Mesendoderm (in vitro differentiated cells): ENCODE data around the gene ATP5F1B. TPM values are rescaled to one million over a fixed set of nuclear protein-coding genes. Genes with fewer than 3 reads are reported as not detected.
A peak's percentile ranks its signal among the peaks of the same experiment; 100 is the strongest.

Experiments used
- DNase-seq: peaks from one replicate; pipeline ENCODE4 v3.0.0; 2013
- H2AK5ac ChIP-seq: 2 replicates; pipeline ENCODE4 v1.6.1; 2013; ENCODE audit warnings: low read length, inconsistent platforms
- H2BK120ac ChIP-seq: 2 replicates; pipeline ENCODE4 v1.6.1; 2013; ENCODE audit warnings: low read depth, mild to moderate bottlenecking, low read length, moderate library complexity, mixed read lengths
- H2BK15ac ChIP-seq: replicated peaks from 2 replicates; pipeline ENCODE4 v1.6.1; 2013; ENCODE audit warnings: low read depth, mild to moderate bottlenecking, moderate library complexity
- H2BK5ac ChIP-seq: 2 replicates; pipeline ENCODE4 v1.6.1; 2013; ENCODE audit warnings: low read length, inconsistent platforms
- H3K18ac ChIP-seq: 2 replicates; pipeline ENCODE4 v1.6.1; 2013; ENCODE audit warnings: mild to moderate bottlenecking, low read length, mixed read lengths
- H3K23ac ChIP-seq: one replicate; pipeline ENCODE4 v1.6.1; 2013; ENCODE audit warnings: low read length
- H3K27ac ChIP-seq: 2 replicates; pipeline ENCODE4 v1.5.1; 2013; ENCODE audit warnings: low read depth, mild to moderate bottlenecking, inconsistent platforms, low read length, moderate library complexity
- H3K27me3 ChIP-seq: 2 replicates; pipeline ENCODE4 v1.6.1; 2013; ENCODE audit warnings: low read length, control low read depth, mild to moderate bottlenecking, inconsistent platforms; ENCODE audit not compliant: insufficient read depth, poor library complexity
- H3K36me3 ChIP-seq: 2 replicates; pipeline ENCODE4 v1.6.1; 2013; ENCODE audit warnings: low read length, inconsistent platforms; ENCODE audit not compliant: control insufficient read depth, insufficient read depth
- H3K4ac ChIP-seq: one replicate; pipeline ENCODE4 v1.6.1; 2013; ENCODE audit warnings: low read depth, mild to moderate bottlenecking, low read length, moderate library complexity
- H3K4me1 ChIP-seq: 2 replicates; pipeline ENCODE4 v1.6.1; 2013; ENCODE audit warnings: low read depth, low read length, inconsistent platforms; ENCODE audit not compliant: control insufficient read depth
- H3K4me2 ChIP-seq: 2 replicates; pipeline ENCODE4 v1.6.1; 2013; ENCODE audit warnings: low read length
- H3K4me3 ChIP-seq: 2 replicates; pipeline ENCODE4 v1.5.1; 2013; ENCODE audit warnings: mild to moderate bottlenecking, low read length
- H3K56ac ChIP-seq: one replicate; pipeline ENCODE4 v1.6.1; 2013; ENCODE audit warnings: low read length
- H3K79me1 ChIP-seq: 2 replicates; pipeline ENCODE4 v1.6.1; 2013; ENCODE audit warnings: low read length, inconsistent platforms
- H3K79me2 ChIP-seq: 2 replicates; pipeline ENCODE4 v1.6.1; 2013; ENCODE audit warnings: mild to moderate bottlenecking, low read length; ENCODE audit not compliant: control insufficient read depth, insufficient read depth
- H3K9ac ChIP-seq: 2 replicates; pipeline ENCODE4 v1.6.1; 2013; ENCODE audit warnings: low read length, inconsistent platforms
- H4K5ac ChIP-seq: one replicate; pipeline ENCODE4 v1.6.1; 2013; ENCODE audit warnings: low read length
- H4K8ac ChIP-seq: one replicate; pipeline ENCODE4 v1.6.1; 2013; ENCODE audit warnings: low read depth, mild to moderate bottlenecking, control low read depth, low read length, moderate library complexity
- WGBS: extraction: QIAGEN DNeasy Blood & Tissue Kit; methylation state at CpG from one replicate; pipeline ENCODE4 v1.1.7; 2013; ENCODE audit warnings: low lambda C conversion rate, missing lambda C conversion rate; ENCODE audit not compliant: insufficient coverage; ENCODE audit errors: extremely low coverage; 5-methylcytosine and 5-hydroxymethylcytosine counted together
- polyA plus RNA-seq, 2 experiments: library from polyadenylated mRNA; stranded (reverse); fragments of 200-250 nt; gene quantifications; one replicate each; pipeline ENCODE4 v1.2.3, GENCODE V29; 2013

ATP5F1B gene
- 707 TPM for polyA plus RNA-seq (2013, experiment 1 of 2)
- polyA plus RNA-seq (2013, experiment 2 of 2): 706 TPM

- H3K4me1 ChIP-seq: peaks cover 2% of the 10 kb centered on the region
- H3K36me3 ChIP-seq: peaks cover 10% of the 10 kb centered on the region
- no peak within 1 kb of the TSS for H3K23ac ChIP-seq
- WGBS: no CpG with 5 or more reads among the region's 39 CpGs
- peak within 1 kb of the TSS; percentile 96 for H3K56ac ChIP-seq
- H2AK5ac ChIP-seq: peak within 1 kb of the TSS; percentile 20
- peaks cover 27% of the 10 kb centered on the region for H3K79me2 ChIP-seq
- H2BK15ac ChIP-seq: no peak within 1 kb of the TSS
- H3K4ac ChIP-seq: peak within 1 kb of the TSS; percentile 92
- H3K4me2 ChIP-seq: peak within 1 kb of the TSS; percentile 93
- H3K4me3 ChIP-seq: peak within 1 kb of the TSS; percentile 95
- H4K5ac ChIP-seq: no peak within 1 kb of the TSS
- H2BK120ac ChIP-seq: no peak within 1 kb of the TSS
- DNase-seq: peak; percentile 100
- no peak within 1 kb of the TSS for H4K8ac ChIP-seq
- H2BK5ac ChIP-seq: peak within 1 kb of the TSS; percentile 48
- H3K27me3 ChIP-seq: no peaks in the 10 kb centered on the region
- peaks cover 9% of the 10 kb centered on the region for H3K79me1 ChIP-seq
- H3K18ac ChIP-seq: peak within 1 kb of the TSS; percentile 78
- H3K9ac ChIP-seq: peak within 1 kb of the TSS; percentile 97
- H3K27ac ChIP-seq: peak within 1 kb of the TSS; percentile 49
Observed at GRCh38 chr12:56645717-56646446, at the start of gene ATP5F1B. Gene ATP5F1B (minus strand): TSS chr12:56645984. CDS start chr12:56645963, 21 bp downstream.

DNA sequence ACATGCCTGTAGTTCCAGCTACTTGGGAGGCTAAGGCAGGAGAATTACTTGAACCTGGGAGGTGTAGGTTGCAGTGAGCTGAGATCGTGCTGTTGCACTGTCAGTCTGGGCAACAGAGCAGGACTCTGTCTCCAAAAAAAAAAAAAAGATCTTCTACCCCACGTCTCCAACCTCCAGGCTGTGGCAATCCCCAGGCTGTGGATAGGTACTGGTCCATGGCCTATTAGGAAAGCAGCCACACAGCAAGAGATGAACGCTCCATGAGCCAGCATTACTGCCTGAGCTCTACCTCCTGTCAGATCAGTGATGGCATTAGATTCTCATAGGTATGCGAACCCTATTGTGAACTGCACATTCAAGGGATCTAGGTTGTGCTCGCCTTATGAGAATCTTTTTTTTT, 48.4 kb upstream of the ATP5F1B start:
- Histone ChIP-seq H3K36me3 (no peaks in the 10 kb centered on the region), H3K27me3 (no peaks in the 10 kb centered on the region), H3K4me1 (no peaks in the 10 kb centered on the region), H2BK15ac (no peak overlapping the region), H3K56ac (no peak overlapping the region), H3K9ac (no peak overlapping the region), H4K5ac (no peak overlapping the region), H3K4me3 (no peak overlapping the region), H2BK5ac (no peak overlapping the region), H2BK120ac (no peak overlapping the region), H3K4me2 (no peak overlapping the region), H3K27ac (no peak overlapping the region), H3K79me1 (no peaks in the 10 kb centered on the region), H3K23ac (no peak overlapping the region), H2AK5ac (no peak overlapping the region), H3K4ac (no peak overlapping the region), H3K79me2 (no peaks in the 10 kb centered on the region), H3K18ac (no peak overlapping the region), H4K8ac (no peak overlapping the region)
- no CpG with 5 or more reads among the region's 5 CpGs for WGBS
- DNase-seq: no peak

DNA sequence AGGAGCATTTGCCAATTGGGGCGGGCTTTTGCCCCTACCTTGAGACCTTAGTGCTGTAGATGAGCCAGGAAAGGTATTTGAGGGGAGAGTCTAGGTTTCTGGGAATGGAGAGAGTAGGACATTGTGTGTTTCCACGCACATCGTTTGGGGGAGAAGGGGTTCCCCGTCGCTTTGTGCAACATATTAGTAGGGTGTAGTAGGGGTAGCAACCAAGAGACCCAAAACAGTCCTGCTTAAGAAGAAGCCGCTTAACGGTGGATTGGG, 43.0 kb upstream of the ATP5F1B start:
- Histone ChIP-seq H3K4me2 (peak overlapping the region; percentile 70), H2BK15ac (no peak overlapping the region), H3K9ac (peak overlapping the region; percentile 91), H3K27ac (peak overlapping the region; percentile 94), H3K56ac (peak overlapping the region; percentile 93), H3K36me3 (no peaks in the 10 kb centered on the region), H2AK5ac (peak overlapping the region; percentile 35), H2BK5ac (peak overlapping the region; percentile 14), H4K5ac (peak overlapping the region; percentile 82), H3K18ac (peak overlapping the region; percentile 96), H3K4me3 (peak overlapping the region; percentile 50), H4K8ac (peak overlapping the region; percentile 77), H2BK120ac (peak overlapping the region; percentile 88), H3K79me1 (no peaks in the 10 kb centered on the region), H3K4me1 (no peaks in the 10 kb centered on the region), H3K79me2 (peaks cover 41% of the 10 kb centered on the region), H3K27me3 (no peaks in the 10 kb centered on the region), H3K4ac (peak overlapping the region; percentile 91), H3K23ac (no peak overlapping the region)
- DNase-seq: no peak
- no CpG with 5 or more reads among the region's 7 CpGs for WGBS

DNA sequence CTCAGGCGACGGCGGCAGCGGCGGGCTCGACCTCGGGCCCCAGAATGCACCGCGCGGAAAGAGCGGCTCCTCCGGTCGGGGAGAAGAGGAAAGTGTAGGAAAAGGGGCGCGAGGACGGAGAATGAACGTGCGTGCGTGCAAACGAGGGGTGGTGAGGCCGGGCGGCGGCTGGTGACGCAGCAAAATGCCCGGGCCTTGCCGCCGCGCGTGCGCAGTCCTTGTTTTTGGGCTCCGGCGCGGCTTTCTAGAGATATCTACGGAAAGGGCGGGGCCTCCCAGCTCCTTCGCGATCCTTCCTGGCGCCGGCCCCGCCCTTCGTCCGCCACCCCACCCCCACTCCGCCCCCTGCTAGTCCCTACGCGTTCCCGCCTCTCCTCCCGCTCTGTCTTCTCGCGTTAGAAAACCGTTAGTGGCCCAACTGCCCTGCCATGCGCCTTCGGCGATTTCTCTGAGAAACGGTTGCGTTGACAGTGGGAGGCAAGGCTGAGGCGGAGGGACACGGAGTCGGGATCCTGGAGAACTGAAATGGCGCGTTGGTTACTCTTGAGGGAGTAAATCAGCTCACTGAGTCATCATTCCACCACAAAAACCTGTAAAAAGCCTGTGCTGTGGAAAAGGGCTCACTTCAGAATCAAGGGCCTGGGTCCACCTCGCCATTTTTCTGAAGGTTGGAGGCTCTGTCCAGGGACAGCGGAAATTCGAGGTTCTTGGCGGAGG, 42.5 kb upstream of the ATP5F1B start, which contains the start of gene PTGES3:
PTGES3 (minus strand) TSS at position 156 of the 717 bp plus-strand sequence. CDS start 285 bp downstream, outside the sequence.
- Histone ChIP-seq H3K79me2 (peaks cover 44% of the 10 kb centered on the region), H3K4me3 (peak within 1 kb of the TSS; percentile 84), H3K56ac (peak within 1 kb of the TSS; percentile 98), H3K23ac (peak within 1 kb of the TSS; percentile 1), H2BK5ac (peak within 1 kb of the TSS; percentile 79), H3K27ac (peak within 1 kb of the TSS; percentile 100), H3K4me1 (no peaks in the 10 kb centered on the region), H3K9ac (peak within 1 kb of the TSS; percentile 92), H3K4me2 (peak within 1 kb of the TSS; percentile 70), H4K8ac (peak within 1 kb of the TSS; percentile 77), H3K27me3 (no peaks in the 10 kb centered on the region), H3K79me1 (no peaks in the 10 kb centered on the region), H3K18ac (peak within 1 kb of the TSS; percentile 96), H3K4ac (peak within 1 kb of the TSS; percentile 95), H4K5ac (peak within 1 kb of the TSS; percentile 82), H2AK5ac (peak within 1 kb of the TSS; percentile 84), H3K36me3 (no peaks in the 10 kb centered on the region), H2BK15ac (no peak within 1 kb of the TSS), H2BK120ac (peak within 1 kb of the TSS; percentile 88)
- peak; percentile 99 for DNase-seq
- no CpG with 5 or more reads among the region's 64 CpGs for WGBS

DNA sequence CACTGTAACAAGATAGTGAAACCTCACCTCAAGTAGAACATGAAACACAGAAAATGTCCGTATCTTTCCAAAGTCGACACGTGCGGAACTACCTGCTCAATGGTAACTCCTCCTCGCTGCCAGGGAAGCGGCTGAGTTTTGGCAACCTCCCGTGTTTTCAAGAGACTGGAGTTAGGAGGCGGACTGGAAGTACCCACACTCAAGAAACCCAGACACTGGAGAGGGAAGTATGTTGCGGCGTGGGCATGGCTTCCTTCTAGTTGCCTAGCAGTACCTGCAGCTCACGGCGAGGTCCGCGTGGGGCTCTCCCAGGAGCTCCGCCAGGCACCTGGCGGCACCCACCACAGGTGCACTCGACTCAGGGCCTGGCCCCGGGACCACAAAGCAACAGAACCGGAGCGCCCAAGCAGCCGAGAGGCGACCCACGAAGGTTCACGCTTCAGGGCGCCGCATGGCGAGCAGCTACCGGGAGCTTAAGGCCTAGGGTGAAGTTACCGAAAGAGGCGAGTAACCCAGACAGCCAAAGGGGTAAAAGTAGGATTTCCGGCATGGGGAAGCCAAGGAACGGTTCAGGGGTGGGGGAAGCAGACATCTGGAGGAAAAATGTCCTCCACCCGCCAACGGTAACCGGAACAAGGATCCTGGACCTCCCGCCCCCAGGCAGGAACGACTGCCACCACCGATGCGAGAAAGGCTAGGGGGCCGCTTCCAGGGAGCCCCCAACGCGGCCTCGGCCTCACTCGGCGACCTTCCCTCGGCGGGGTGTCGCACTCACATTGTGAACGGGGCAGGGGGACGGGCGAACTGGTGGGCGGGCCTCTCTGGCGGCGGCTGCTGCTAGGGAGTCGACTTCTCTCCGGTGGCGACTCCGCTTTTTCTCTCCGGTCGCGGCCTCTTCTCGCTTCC, 41.7 kb upstream of the ATP5F1B start:
- Histone ChIP-seq H4K8ac (no peak overlapping the region), H3K27ac (peak overlapping the region; percentile 100), H3K79me1 (no peaks in the 10 kb centered on the region), H3K27me3 (no peaks in the 10 kb centered on the region), H3K18ac (peak overlapping the region; percentile 77), H2BK15ac (no peak overlapping the region), H2BK5ac (peak overlapping the region; percentile 79), H3K4ac (peak overlapping the region; percentile 95), H4K5ac (no peak overlapping the region), H3K4me2 (peak overlapping the region; percentile 42), H3K36me3 (no peaks in the 10 kb centered on the region), H3K56ac (peak overlapping the region; percentile 98), H2BK120ac (no peak overlapping the region), H3K79me2 (peaks cover 52% of the 10 kb centered on the region), H3K23ac (peak overlapping the region; percentile 1), H3K9ac (peak overlapping the region; percentile 92), H3K4me3 (peak overlapping the region; percentile 84), H2AK5ac (peak overlapping the region; percentile 84), H3K4me1 (no peaks in the 10 kb centered on the region)
- no peak for DNase-seq
- WGBS: no CpG with 5 or more reads among the region's 62 CpGs
